ENCODE data around the gene SLC5A10.
A peak's percentile ranks its signal among the peaks of the same experiment; 100 is the strongest.
"Not testable (repeated sequence)": the region's sequence is repeated elsewhere in the genome, so short reads cannot be mapped to it uniquely, and the experiment has no call there.

The SLC5A10 gene

DNA sequence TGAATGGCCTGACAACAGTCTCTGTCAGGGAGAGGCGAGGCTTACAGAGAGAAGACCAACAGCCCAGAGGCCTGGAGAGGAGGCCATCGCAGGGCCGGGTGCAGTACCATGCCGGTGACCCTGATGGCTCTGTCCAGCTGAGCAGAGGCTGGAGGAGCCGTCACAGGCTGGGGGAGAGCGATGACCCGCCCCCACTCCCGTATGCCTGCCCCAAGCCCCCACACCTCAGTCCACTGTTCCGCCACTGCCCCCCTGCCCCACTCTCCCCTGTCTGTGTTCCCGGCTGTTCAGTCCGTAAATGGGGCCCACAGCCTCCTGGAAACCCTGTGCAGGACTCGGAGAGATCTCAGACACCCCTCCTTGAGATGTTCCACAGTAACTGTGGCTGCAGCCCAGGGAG is 65.4 kb downstream of the SLC5A10 start:
- peaks cover 12 to 24% (median 17%) of the 10 kb centered on the region in 11 experiments; a peak in 21 of 22 replicates for H3K36me3 ChIP-seq
- H3K4me3 ChIP-seq, result no peak overlapping the region
- H4K20me1 ChIP-seq, result peaks cover 0 to 53% (median 36%) of the 10 kb centered on the region in 11 experiments; a peak in 17 of 22 replicates
- H3K4me2 ChIP-seq, result no peak overlapping the region
- H3K27ac ChIP-seq, result no peak overlapping the region
- no peaks in the 10 kb centered on the region for H3K9me3 ChIP-seq (replicated peaks in 1 of 11)
- no peak for TF ChIP-seq Cebpa-rat (IDR thresholded peaks at IDR 0.05)
- H3K4me1 ChIP-seq, result peaks cover 6 to 23% (median 16%) of the 10 kb centered on the region in 10 experiments; a peak in 19 of 20 replicates
- no peaks in the 10 kb centered on the region for H3K27me3 ChIP-seq
- no peak overlapping the region for H3K9ac ChIP-seq

DNA sequence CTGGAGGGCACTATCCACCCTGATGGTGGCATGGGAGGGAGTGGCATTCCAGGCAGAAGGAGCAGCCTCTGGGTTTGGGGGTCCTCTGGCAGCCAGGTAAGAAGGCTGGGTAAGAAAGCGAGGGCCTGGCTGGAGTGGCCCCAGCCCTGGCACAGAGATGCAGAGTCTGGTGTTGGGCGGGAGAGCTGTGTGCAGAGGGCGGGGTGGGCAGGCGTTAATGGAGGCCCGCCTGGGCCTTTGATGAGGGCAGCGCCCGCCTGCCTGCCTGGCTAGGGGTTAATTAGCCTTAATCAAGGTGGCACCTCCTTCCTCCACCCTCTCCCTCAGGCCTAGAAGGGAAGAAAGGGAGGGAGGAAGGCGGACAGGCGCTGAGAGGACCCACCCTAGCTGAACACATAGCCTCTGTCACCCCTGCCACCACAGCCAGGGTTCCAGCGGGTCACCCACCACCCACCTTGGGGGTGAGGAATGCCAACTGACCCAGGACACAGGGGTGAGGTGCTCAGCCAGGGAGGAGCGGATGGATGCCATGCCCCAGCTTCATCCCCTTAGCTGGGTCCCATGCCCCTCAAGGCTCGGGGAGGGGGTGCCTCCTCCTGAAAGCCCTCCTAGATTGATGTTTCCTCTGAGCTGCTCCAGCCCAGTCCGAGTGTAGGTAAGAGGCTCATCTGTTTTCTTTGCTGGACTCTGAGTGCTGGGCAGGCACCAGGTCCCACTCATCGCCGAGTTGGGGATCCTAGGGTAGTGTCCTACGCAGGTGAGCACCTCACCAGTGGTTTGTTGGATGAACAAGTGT is 66.0 kb downstream of the SLC5A10 start:
- Histone ChIP-seq H3K4me2 (no peak overlapping the region), H3K9me3 (replicated peaks in 1 of 11) (no peaks in the 10 kb centered on the region), H4K20me1 (peaks cover 0 to 59% (median 42%) of the 10 kb centered on the region in 11 experiments; a peak in 19 of 22 replicates), H3K9ac (no peak overlapping the region), H3K27me3 (no peaks in the 10 kb centered on the region), H3K27ac (no peak overlapping the region), H3K4me3 (no peak overlapping the region), H3K4me1 (peaks cover 12 to 29% (median 21%) of the 10 kb centered on the region in 10 experiments), H3K36me3 (peaks cover 12 to 26% (median 20%) of the 10 kb centered on the region in 11 experiments; a peak in 21 of 22 replicates)
- TF ChIP-seq Cebpa-rat (IDR thresholded peaks at IDR 0.05), result no peak

DNA sequence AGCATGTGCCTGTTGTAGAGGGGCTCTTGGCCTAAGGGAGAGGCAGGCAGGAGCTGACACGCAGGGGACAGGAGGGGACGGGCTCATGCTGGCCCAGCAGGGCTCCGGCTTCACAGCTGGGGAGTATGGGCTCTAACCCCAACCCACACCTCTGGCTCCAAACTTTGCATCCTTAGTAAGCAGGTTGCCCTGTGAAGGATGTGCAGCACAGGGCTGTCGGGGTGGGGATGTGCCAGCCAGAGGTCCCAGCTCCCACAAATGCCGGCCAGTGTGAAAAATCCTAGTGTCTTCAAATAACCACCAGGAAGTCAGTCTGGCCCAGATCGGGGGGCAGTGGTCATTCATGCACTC is 66.6 kb downstream of the SLC5A10 start:
- no peak for TF ChIP-seq Cebpa-rat (IDR thresholded peaks at IDR 0.05)
- no peak overlapping the region for H3K9ac ChIP-seq
- H3K36me3 ChIP-seq, result peaks cover 12 to 29% (median 20%) of the 10 kb centered on the region in 11 experiments; a peak in 21 of 22 replicates
- H3K27me3 ChIP-seq, result no peaks in the 10 kb centered on the region
- H3K4me3 ChIP-seq, result no peak overlapping the region
- H3K4me2 ChIP-seq, result no peak overlapping the region
- peaks cover 0 to 63% (median 45%) of the 10 kb centered on the region in 11 experiments; a peak in 19 of 22 replicates for H4K20me1 ChIP-seq
- peaks cover 15 to 32% (median 23%) of the 10 kb centered on the region in 10 experiments for H3K4me1 ChIP-seq
- H3K9me3 ChIP-seq (replicated peaks in 1 of 11), result no peaks in the 10 kb centered on the region
- no peak overlapping the region for H3K27ac ChIP-seq

DNA sequence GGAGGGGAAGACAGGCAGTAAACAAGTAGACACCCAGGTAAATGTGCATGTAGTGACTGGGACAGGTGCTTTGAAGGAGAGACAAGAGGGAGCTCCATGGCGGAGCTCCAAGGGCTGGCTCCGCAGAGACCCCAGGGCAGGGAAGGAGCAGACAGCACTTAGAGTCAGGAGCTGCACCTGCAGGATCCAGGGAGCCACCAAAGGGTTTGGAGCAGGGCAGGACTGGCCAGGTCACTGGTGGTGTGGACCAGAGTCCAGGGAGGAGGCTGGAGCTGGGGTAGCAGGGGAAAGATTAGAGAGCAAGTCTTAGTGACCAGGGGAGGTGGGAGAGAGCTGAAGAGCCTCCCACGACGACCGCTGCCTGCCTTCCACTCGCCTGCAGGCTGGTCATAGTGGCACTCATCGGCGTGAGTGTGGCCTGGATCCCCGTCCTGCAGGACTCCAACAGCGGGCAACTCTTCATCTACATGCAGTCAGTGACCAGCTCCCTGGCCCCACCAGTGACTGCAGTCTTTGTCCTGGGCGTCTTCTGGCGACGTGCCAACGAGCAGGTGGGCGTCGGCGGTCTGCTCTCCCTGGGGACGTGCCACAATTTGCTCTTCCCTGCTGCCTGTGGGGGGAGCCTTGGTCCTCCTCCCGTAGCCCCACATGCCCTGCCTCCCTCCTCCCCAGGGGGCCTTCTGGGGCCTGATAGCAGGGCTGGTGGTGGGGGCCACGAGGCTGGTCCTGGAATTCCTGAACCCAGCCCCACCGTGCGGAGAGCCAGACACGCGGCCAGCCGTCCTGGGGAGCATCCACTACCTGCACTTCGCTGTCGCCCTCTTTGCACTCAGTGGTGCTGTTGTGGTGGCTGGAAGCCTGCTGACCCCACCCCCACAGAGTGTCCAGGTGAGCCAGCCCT is 67.3 kb downstream of the SLC5A10 start:
- Histone ChIP-seq H3K4me3 (no peak overlapping the region), H3K27ac (no peak overlapping the region), H3K27me3 (no peaks in the 10 kb centered on the region), H3K4me2 (peak overlapping the region in 3 of 11 experiments; percentile 24 to 36 (median 26); a peak in 4 of 22 replicates), H4K20me1 (peaks cover 0 to 69% (median 52%) of the 10 kb centered on the region in 11 experiments; a peak in 20 of 22 replicates), H3K36me3 (peaks cover 18 to 35% (median 28%) of the 10 kb centered on the region in 11 experiments), H3K9me3 (replicated peaks in 1 of 11) (no peaks in the 10 kb centered on the region), H3K4me1 (peaks cover 13 to 35% (median 28%) of the 10 kb centered on the region in 10 experiments), H3K9ac (no peak overlapping the region)
- no peak for TF ChIP-seq Cebpa-rat (IDR thresholded peaks at IDR 0.05)

DNA sequence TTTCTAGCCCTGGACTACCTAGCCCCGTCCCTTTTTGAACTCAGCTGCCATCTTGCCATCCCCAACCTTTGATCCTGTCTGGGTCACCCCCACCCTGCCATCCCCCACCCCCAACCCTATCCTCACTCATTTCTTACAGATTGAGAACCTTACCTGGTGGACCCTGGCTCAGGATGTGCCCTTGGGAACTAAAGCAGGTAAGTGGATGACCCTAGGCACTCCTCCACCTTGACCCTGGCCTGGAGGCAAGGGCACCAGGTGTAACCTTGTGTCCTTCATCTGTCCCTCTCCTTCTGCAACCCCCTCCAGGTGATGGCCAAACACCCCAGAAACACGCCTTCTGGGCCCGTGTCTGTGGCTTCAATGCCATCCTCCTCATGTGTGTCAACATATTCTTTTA is 68.1 kb downstream of the SLC5A10 start:
- Histone ChIP-seq H3K27me3 (no peaks in the 10 kb centered on the region), H3K4me2 (no peak overlapping the region), H3K27ac (no peak overlapping the region), H3K36me3 (peaks cover 21 to 41% (median 32%) of the 10 kb centered on the region in 11 experiments), H3K4me3 (no peak overlapping the region), H3K9ac (no peak overlapping the region), H3K4me1 (peaks cover 6 to 42% (median 31%) of the 10 kb centered on the region in 10 experiments; a peak in 19 of 20 replicates), H3K9me3 (replicated peaks in 1 of 11) (no peaks in the 10 kb centered on the region), H4K20me1 (peaks cover 0 to 73% (median 60%) of the 10 kb centered on the region in 11 experiments; a peak in 20 of 22 replicates)
- no peak for TF ChIP-seq Cebpa-rat (IDR thresholded peaks at IDR 0.05)

DNA sequence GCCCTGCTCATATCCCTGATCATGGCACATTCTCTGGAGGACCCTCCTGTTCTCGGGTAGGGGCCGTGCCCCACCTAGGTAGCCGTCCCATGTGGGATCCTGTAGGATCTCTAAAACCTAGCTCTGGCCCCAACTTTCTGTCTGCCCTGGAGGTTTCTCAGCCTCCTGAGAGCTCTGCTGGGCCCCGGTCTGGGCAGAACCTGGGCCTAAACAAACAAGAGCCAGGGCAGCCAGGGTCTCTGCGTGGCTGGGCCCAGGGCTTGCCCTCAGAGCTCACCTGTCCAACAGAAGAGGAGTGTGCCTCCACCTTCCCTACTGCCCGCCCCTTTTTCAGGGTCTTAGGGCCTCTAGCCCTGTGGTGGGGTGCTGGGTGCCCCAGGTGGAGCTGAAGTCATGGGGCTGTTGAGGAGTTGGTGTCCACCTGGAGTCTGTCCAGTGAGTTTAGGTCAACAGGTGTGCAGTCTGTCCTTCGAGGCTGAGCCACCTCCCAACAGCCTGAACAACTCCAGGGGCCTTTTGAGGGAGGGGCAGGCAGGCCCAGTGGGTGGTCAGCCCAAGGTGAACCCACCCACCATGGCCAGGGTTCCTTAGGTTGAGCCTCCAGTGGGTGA is 69.2 kb downstream of the SLC5A10 start:
- Histone ChIP-seq H3K4me1 (peaks cover 0 to 42% (median 30%) of the 10 kb centered on the region in 10 experiments; a peak in 16 of 20 replicates), H3K36me3 (peaks cover 21 to 41% (median 32%) of the 10 kb centered on the region in 11 experiments), H4K20me1 (peaks cover 0 to 73% (median 60%) of the 10 kb centered on the region in 11 experiments; a peak in 20 of 22 replicates)
- H3K27me3 ChIP-seq; H3K9ac ChIP-seq; H3K9me3 ChIP-seq (replicated peaks in 1 of 11); H3K4me3 ChIP-seq; H3K4me2 ChIP-seq; H3K27ac ChIP-seq: not testable (repeated sequence)

DNA sequence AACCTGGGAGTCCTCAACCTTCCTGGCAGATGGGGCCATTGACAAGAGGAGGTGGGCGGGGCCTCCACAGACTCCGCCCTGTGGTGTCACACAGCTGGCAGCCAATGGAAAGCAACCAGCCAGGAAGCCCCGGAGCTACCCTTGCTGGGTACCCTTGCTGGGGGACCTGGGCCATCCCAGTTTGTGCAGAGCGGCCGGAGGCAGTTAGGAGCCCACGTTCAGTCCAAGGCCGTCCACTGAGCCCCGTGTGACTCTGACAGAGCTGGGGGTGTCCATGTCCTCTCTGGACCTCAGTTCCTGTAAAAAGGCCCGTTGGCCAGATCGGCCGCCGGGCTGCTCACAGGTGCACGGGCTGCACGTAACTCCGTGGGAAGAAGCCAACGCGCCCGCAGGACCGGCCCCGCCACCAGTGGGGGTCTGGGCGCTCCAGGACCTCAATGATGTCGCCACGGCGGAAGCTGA is 69.7 kb downstream of the SLC5A10 start:
- peaks cover 0 to 73% (median 60%) of the 10 kb centered on the region in 11 experiments; a peak in 20 of 22 replicates for H4K20me1 ChIP-seq
- no peak overlapping the region for H3K27ac ChIP-seq
- H3K9ac ChIP-seq, result no peak overlapping the region
- peaks cover 0 to 42% (median 30%) of the 10 kb centered on the region in 10 experiments; a peak in 16 of 20 replicates for H3K4me1 ChIP-seq
- TF ChIP-seq Cebpa-rat (IDR thresholded peaks at IDR 0.05), result no peak
- peaks cover 21 to 41% (median 32%) of the 10 kb centered on the region in 11 experiments for H3K36me3 ChIP-seq
- H3K4me3 ChIP-seq, result no peak overlapping the region
- no peaks in the 10 kb centered on the region for H3K9me3 ChIP-seq (replicated peaks in 1 of 11)
- no peaks in the 10 kb centered on the region for H3K27me3 ChIP-seq
- no peak overlapping the region for H3K4me2 ChIP-seq

DNA sequence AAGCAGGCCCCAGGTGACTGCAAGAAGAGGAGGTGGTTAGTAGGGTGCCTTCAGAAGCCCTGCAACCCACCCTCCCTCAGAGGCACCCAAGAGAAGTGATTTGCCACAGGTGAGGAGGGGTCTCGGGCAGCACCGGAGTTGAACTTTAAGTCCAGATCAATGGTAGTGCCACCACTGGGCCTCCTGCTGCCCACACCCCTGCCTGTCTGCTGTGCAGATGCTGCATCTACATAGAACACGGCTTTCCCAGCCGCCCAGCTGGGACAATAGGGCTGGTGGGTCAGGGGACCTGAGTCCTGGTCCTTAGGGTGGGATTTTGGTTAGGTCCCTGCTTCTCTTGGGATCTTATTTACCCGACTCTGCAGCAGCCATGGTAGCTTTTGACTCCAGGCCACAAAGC is 70.2 kb downstream of the SLC5A10 start:
- no peak overlapping the region for H3K4me3 ChIP-seq
- H4K20me1 ChIP-seq, result peaks cover 0 to 73% (median 58%) of the 10 kb centered on the region in 11 experiments; a peak in 20 of 22 replicates
- no peaks in the 10 kb centered on the region for H3K9me3 ChIP-seq (replicated peaks in 1 of 11)
- H3K27me3 ChIP-seq, result no peaks in the 10 kb centered on the region
- H3K27ac ChIP-seq, result no peak overlapping the region
- no peak for TF ChIP-seq Cebpa-rat (IDR thresholded peaks at IDR 0.05)
- H3K4me2 ChIP-seq, result peak overlapping the region in 1 of 11 experiments; percentile 23; a peak in 1 of 22 replicates
- peaks cover 0 to 42% (median 30%) of the 10 kb centered on the region in 10 experiments; a peak in 16 of 20 replicates for H3K4me1 ChIP-seq
- peaks cover 21 to 41% (median 32%) of the 10 kb centered on the region in 11 experiments for H3K36me3 ChIP-seq
- peak overlapping the region in 2 of 11 experiments; percentile 15 to 24; a peak in 1 of 22 replicates for H3K9ac ChIP-seq

All from BLaER1 treated with 17β-estradiol and CSF1 and Interleukin-3, amounts not matched to agents 10 nM and 100 nM (cell line).